IMR-90 (cell line): Measurements from ENCODE around the gene UBXN2A. TPM values are rescaled to one million over a fixed set of nuclear protein-coding genes. Genes with fewer than 3 reads are reported as not detected.

Experiments
- ATAC-seq: fragments of 200-7000 bp; cut with Tn5 transposase; 2 replicates; pipeline ENCODE4 v1.9.1; 2020; ENCODE audit warnings: low read depth, mild to moderate bottlenecking, moderate library complexity
- BruUV-seq: library from RNA; stranded (reverse); fragments of 400-500 nt; replicated peaks from 2 replicates; lab custom pipeline; 2021; lab: Mats Ljungman, UMichigan
- CTCF ChIA-PET: fragments of 300-600 bp; formaldehyde crosslinking; extraction: SDS; loops from one replicate; lab custom pipeline; 2021; ENCODE audit warnings: antibody characterized with exemption; lab: Yijun Ruan, JAX
- POLR2A ChIA-PET: fragments of 300-600 bp; sonication (Branson Sonifier 250); formaldehyde crosslinking; loops from one replicate; lab custom pipeline; 2022; ENCODE audit warnings: antibody characterized with exemption; ENCODE audit not compliant: unreplicated experiment; lab: Charles Lee
- DNase-seq: peaks from one replicate; pipeline ENCODE4 v3.0.0; 2013
- H2AFZ ChIP-seq: replicated peaks from 2 replicates; pipeline ENCODE3; 2013; ENCODE audit warnings: low read length, mild to moderate bottlenecking; ENCODE audit not compliant: poor library complexity
- H2AK5ac ChIP-seq: 2 replicates; pipeline ENCODE4 v1.6.1; 2013; ENCODE audit warnings: low read depth, low read length, inconsistent platforms
- H2AK9ac ChIP-seq: replicated peaks from 2 replicates; pipeline ENCODE3; 2013; ENCODE audit warnings: mild to moderate bottlenecking, low read depth, low read length, moderate library complexity; ENCODE audit not compliant: poor library complexity
- H2BK120ac ChIP-seq: 2 replicates; pipeline ENCODE4 v1.6.1; 2013; ENCODE audit warnings: low read depth, low read length, inconsistent platforms
- H2BK15ac ChIP-seq: 3 replicates; pipeline ENCODE4 v1.6.1; 2013; ENCODE audit warnings: low read depth, low read length, inconsistent platforms
- H2BK20ac ChIP-seq: 2 replicates; pipeline ENCODE4 v1.6.1; 2013; ENCODE audit warnings: low read depth, mild to moderate bottlenecking, inconsistent platforms, low read length, moderate library complexity
- H2BK5ac ChIP-seq: 2 replicates; pipeline ENCODE4 v1.6.1; 2013; ENCODE audit warnings: mild to moderate bottlenecking, low read depth, low read length, inconsistent platforms; ENCODE audit not compliant: poor library complexity, severe bottlenecking
- H3K14ac ChIP-seq: replicated peaks from 2 replicates; pipeline ENCODE4 v1.6.1; 2013; ENCODE audit warnings: low read depth, low read length, inconsistent platforms
- H3K18ac ChIP-seq: 2 replicates; pipeline ENCODE4 v1.6.1; 2013; ENCODE audit warnings: low read depth, low read length, control low read depth
- H3K23ac ChIP-seq: 2 replicates; pipeline ENCODE4 v1.6.1; 2013; ENCODE audit warnings: low read depth, low read length, inconsistent platforms
- H3K27ac ChIP-seq: 2 replicates; pipeline ENCODE4 v1.5.1; 2013; ENCODE audit warnings: mild to moderate bottlenecking, control low read depth, low read length; ENCODE audit not compliant: insufficient read depth
- H3K27me3 ChIP-seq: 2 replicates; pipeline ENCODE4 v1.6.1; 2013; ENCODE audit warnings: low read length; ENCODE audit not compliant: control insufficient read depth, insufficient read depth
- H3K36me3 ChIP-seq: 2 replicates; pipeline ENCODE4 v1.6.1; 2013; ENCODE audit warnings: low read length, mixed read lengths; ENCODE audit not compliant: control insufficient read depth, insufficient read depth
- H3K4ac ChIP-seq: 2 replicates; pipeline ENCODE4 v1.6.1; 2013; ENCODE audit warnings: low read depth, low read length, inconsistent platforms
- H3K4me1 ChIP-seq: 2 replicates; pipeline ENCODE4 v1.6.1; 2013; ENCODE audit warnings: low read length, mixed read lengths; ENCODE audit not compliant: control insufficient read depth, insufficient read depth
- H3K4me2 ChIP-seq: 2 replicates; pipeline ENCODE4 v1.6.1; 2013; ENCODE audit warnings: low read depth, mild to moderate bottlenecking, control low read depth, low read length, moderate library complexity
- H3K4me3 ChIP-seq: 2 replicates; pipeline ENCODE4 v1.5.1; 2013; ENCODE audit warnings: low read depth, mild to moderate bottlenecking, control low read depth, low read length, moderate library complexity; ENCODE audit not compliant: insufficient read depth
- H3K56ac ChIP-seq: 2 replicates; pipeline ENCODE4 v1.6.1; 2013; ENCODE audit warnings: low read length, inconsistent platforms; ENCODE audit not compliant: insufficient read depth; ENCODE audit errors: extremely low read depth
- H3K79me1 ChIP-seq, 2 experiments: 2 replicates each; pipeline ENCODE4 v1.6.1; 2013; ENCODE audit warnings: low read length in 2 of 2, inconsistent platforms in 1 of 2, low read depth in 1 of 2
- H3K9ac ChIP-seq: 2 replicates; pipeline ENCODE4 v1.6.1; 2013; ENCODE audit warnings: low read depth, low read length, control low read depth
- H3K9me1 ChIP-seq: 2 replicates; pipeline ENCODE4 v1.6.1; 2013; ENCODE audit warnings: low read length, inconsistent platforms; ENCODE audit not compliant: insufficient read depth
- H3K9me3 ChIP-seq: 2 replicates; pipeline ENCODE4 v1.6.1; 2013; ENCODE audit warnings: low read length; ENCODE audit not compliant: control insufficient read depth, insufficient read depth
- H4K20me1 ChIP-seq: 2 replicates; pipeline ENCODE4 v1.6.1; 2013; ENCODE audit warnings: low read length, inconsistent platforms; ENCODE audit not compliant: insufficient read depth
- H4K5ac ChIP-seq: 2 replicates; pipeline ENCODE4 v1.6.1; 2013; ENCODE audit warnings: mild to moderate bottlenecking, low read depth, low read length, control low read depth
- H4K8ac ChIP-seq, 2 experiments: 2 replicates each; pipeline ENCODE4 v1.6.1; 2013; ENCODE audit warnings: low read depth in 2 of 2, low read length in 2 of 2, control low read depth in 1 of 2, inconsistent platforms in 1 of 2
- H4K91ac ChIP-seq: 2 replicates; pipeline ENCODE4 v1.6.1; 2013; ENCODE audit warnings: low read depth, low read length, inconsistent platforms; ENCODE audit not compliant: insufficient read depth
- BHLHE40 ChIP-seq: fragments of 150-350 bp; IDR thresholded peaks from 2 replicates; pipeline ENCODE4 v1.6.1; 2016; ENCODE audit warnings: mild to moderate bottlenecking, low read depth, low read length
- CEBPB ChIP-seq: IDR thresholded peaks from 2 replicates; pipeline ENCODE4 v1.6.1; 2012; ENCODE audit warnings: low read depth, low read length, improper control_type of control experiment
- CHD1 ChIP-seq: IDR thresholded peaks from 2 replicates; pipeline ENCODE4 v1.6.1; 2012; ENCODE audit warnings: low read depth, low read length, improper control_type of control experiment
- FOS ChIP-seq: fragments of 150-350 bp; IDR thresholded peaks from 2 replicates; pipeline ENCODE4 v1.6.1; 2016; ENCODE audit warnings: low read depth, low read length
- MAFK ChIP-seq: IDR thresholded peaks from 2 replicates; pipeline ENCODE4 v1.6.1; 2012; ENCODE audit warnings: low read depth, low read length, improper control_type of control experiment
- MAZ ChIP-seq: IDR thresholded peaks from 2 replicates; pipeline ENCODE4 v1.6.1; 2012; ENCODE audit warnings: low read depth, mild to moderate bottlenecking, low read length, improper control_type of control experiment, moderate library complexity, borderline replicate concordance
- MXI1 ChIP-seq: IDR thresholded peaks from 2 replicates; pipeline ENCODE4 v1.6.1; 2012; ENCODE audit warnings: low read depth, mild to moderate bottlenecking, low read length, moderate library complexity, borderline replicate concordance
- NFE2L2 ChIP-seq: fragments of 150-350 bp; IDR thresholded peaks from 2 replicates; pipeline ENCODE4 v1.6.1; 2016; ENCODE audit warnings: low read depth, mild to moderate bottlenecking, low read length
- POLR2A ChIP-seq: IDR thresholded peaks from 2 replicates; pipeline ENCODE4 v1.6.1; 2012; ENCODE audit warnings: mild to moderate bottlenecking, low read depth, low read length
- RAD21 ChIP-seq: IDR thresholded peaks from 2 replicates; pipeline ENCODE4 v1.6.1; 2012; ENCODE audit warnings: low read length, improper control_type of control experiment
- RCOR1 ChIP-seq: IDR thresholded peaks from 2 replicates; pipeline ENCODE4 v1.6.1; 2012; ENCODE audit warnings: mild to moderate bottlenecking, low read length, improper control_type of control experiment; ENCODE audit not compliant: insufficient replicate concordance
- RFX5 ChIP-seq: IDR thresholded peaks from 2 replicates; pipeline ENCODE4 v1.8.0; 2012; ENCODE audit warnings: low read depth, mild to moderate bottlenecking, low read length, moderate library complexity
- SMC3 ChIP-seq: fragments of 150-350 bp; IDR thresholded peaks from 2 replicates; pipeline ENCODE4 v1.6.1; 2016; ENCODE audit warnings: low read depth, mild to moderate bottlenecking, antibody characterized with exemption, low read length, moderate library complexity
- dilution Hi-C: fragments of 300-500 bp; cut with HindIII; formaldehyde crosslinking; loops from one replicate; pipeline ENCODE4 v1.14.3; 2018; ENCODE audit warnings: low sequenced_read_pairs; ENCODE audit not compliant: unreplicated experiment
- in situ Hi-C: fragments of 300-500 bp; cut with MboI; formaldehyde crosslinking; loops from 3 replicates; pipeline ENCODE4 v1.14.3; 2019; ENCODE audit warnings: low sequenced_read_pairs, inconsistent platforms, mixed read lengths
- intact Hi-C: fragments of 100-400 bp; cut with micrococcal nuclease; formaldehyde crosslinking; loops from 2 replicates; pipeline ENCODE4 v1.10.0; 2022
- polyA plus RNA-seq, 3 experiments: library from polyadenylated mRNA; depleted of rRNA; stranded (reverse); fragments of >200 nt; gene quantifications; 2 replicates each; pipeline ENCODE4 v1.2.3, GENCODE V29; 2012; ENCODE audit warnings: low replicate concordance in 1 of 3
- total RNA-seq: library from RNA; depleted of rRNA; stranded (reverse); fragments of >200 nt; gene quantifications from 2 replicates; pipeline ENCODE4 v1.2.3, GENCODE V29; 2012
- TF ChIP-seq, protein P1 (sequence below): fragments of 150-350 bp; IDR thresholded peaks from 2 replicates; pipeline ENCODE4 v1.6.1; 2017; ENCODE audit warnings: mild to moderate bottlenecking, antibody characterized with exemption, low read length, low read depth
- TF ChIP-seq, protein P2 (sequence below): conservative IDR thresholded peaks from 2 replicates; pipeline ENCODE4 v1.5.1; 2012; ENCODE audit warnings: mild to moderate bottlenecking, low read depth, low read length, improper control_type of control experiment
- TF ChIP-seq, protein P3 (sequence below): fragments of 150-350 bp; IDR thresholded peaks from 2 replicates; pipeline ENCODE4 v1.6.1; 2016; ENCODE audit warnings: low read depth, mild to moderate bottlenecking, low read length, moderate library complexity, borderline replicate concordance

Gene UBXN2A
- total and polyA plus RNA-seq, 2 of the 4 experiments (the other 2 are of a cell fraction) = 4.6 to 7.7 TPM

DNA sequence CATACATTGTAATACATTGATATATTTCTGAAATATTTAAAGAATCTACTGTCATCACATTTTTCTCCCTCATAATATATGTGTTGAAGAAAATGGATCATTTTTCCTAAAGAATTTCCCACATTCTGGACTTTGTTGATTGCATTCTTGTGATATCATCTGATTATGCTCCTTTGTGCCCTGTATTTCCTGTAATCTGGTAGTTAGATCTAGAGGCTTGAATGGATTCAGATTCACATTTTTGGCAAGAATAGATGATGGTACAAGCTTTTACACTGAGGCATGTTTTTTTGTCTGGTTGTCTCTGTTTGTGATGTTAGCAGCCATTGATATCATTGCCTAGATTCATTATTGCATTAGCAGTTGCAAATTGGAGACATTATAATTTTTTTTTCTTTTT lies 13.4 kb downstream of the UBXN2A start:
- no TSS peak for BruUV-seq
- no peak overlapping the region for H3K23ac ChIP-seq
- no peaks in the 10 kb centered on the region for H3K27me3 ChIP-seq
- peaks cover 8% of the 10 kb centered on the region for H3K9me1 ChIP-seq
- intact Hi-C loops = no loop called here
- H3K79me1 ChIP-seq = peaks cover 23 to 45% of the 10 kb centered on the region in 2 experiments
- H3K18ac ChIP-seq = no peak overlapping the region
- no peak overlapping the region for H4K5ac ChIP-seq
- no peak overlapping the region for H2AFZ ChIP-seq
- H4K91ac ChIP-seq = no peak overlapping the region
- H3K36me3 ChIP-seq = no peaks in the 10 kb centered on the region
- dilution Hi-C loops = no loop called here
- peaks cover 2% of the 10 kb centered on the region; the same call in 1 of the 2 replicates for H3K4me1 ChIP-seq
- H2BK120ac ChIP-seq = no peak overlapping the region
- no peak overlapping the region for H3K4me2 ChIP-seq
- ATAC-seq (no peak), DNase-seq (no peak)
- ChIA-PET CTCF (no interaction called here), POLR2A (no interaction called here)
- TF ChIP-seq CEBPB (no peak), RCOR1 (no peak), BHLHE40 (no peak), NFE2L2 (no peak), FOS (no peak), POLR2A (no peak), CHD1 (no peak), RAD21 (no peak), MXI1 (no peak), MAZ (no peak), RFX5 (no peak), SMC3 (no peak), MAFK (no peak)
- TF ChIP-seq, protein P1, sequence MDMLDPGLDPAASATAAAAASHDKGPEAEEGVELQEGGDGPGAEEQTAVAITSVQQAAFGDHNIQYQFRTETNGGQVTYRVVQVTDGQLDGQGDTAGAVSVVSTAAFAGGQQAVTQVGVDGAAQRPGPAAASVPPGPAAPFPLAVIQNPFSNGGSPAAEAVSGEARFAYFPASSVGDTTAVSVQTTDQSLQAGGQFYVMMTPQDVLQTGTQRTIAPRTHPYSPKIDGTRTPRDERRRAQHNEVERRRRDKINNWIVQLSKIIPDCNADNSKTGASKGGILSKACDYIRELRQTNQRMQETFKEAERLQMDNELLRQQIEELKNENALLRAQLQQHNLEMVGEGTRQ = no peak
- TF ChIP-seq, protein P2, sequence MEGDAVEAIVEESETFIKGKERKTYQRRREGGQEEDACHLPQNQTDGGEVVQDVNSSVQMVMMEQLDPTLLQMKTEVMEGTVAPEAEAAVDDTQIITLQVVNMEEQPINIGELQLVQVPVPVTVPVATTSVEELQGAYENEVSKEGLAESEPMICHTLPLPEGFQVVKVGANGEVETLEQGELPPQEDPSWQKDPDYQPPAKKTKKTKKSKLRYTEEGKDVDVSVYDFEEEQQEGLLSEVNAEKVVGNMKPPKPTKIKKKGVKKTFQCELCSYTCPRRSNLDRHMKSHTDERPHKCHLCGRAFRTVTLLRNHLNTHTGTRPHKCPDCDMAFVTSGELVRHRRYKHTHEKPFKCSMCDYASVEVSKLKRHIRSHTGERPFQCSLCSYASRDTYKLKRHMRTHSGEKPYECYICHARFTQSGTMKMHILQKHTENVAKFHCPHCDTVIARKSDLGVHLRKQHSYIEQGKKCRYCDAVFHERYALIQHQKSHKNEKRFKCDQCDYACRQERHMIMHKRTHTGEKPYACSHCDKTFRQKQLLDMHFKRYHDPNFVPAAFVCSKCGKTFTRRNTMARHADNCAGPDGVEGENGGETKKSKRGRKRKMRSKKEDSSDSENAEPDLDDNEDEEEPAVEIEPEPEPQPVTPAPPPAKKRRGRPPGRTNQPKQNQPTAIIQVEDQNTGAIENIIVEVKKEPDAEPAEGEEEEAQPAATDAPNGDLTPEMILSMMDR = no peak
- TF ChIP-seq, protein P3, sequence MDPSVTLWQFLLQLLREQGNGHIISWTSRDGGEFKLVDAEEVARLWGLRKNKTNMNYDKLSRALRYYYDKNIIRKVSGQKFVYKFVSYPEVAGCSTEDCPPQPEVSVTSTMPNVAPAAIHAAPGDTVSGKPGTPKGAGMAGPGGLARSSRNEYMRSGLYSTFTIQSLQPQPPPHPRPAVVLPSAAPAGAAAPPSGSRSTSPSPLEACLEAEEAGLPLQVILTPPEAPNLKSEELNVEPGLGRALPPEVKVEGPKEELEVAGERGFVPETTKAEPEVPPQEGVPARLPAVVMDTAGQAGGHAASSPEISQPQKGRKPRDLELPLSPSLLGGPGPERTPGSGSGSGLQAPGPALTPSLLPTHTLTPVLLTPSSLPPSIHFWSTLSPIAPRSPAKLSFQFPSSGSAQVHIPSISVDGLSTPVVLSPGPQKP = no peak
- H4K8ac ChIP-seq = no peak overlapping the region
- H2AK9ac ChIP-seq = no peak overlapping the region
- H3K27ac ChIP-seq = no peak overlapping the region
- no peak overlapping the region for H2BK20ac ChIP-seq
- no peak overlapping the region for H2BK15ac ChIP-seq
- no peak overlapping the region for H3K56ac ChIP-seq
- no peak overlapping the region for H3K4ac ChIP-seq
- H2AK5ac ChIP-seq = no peak overlapping the region
- H2BK5ac ChIP-seq = no peak overlapping the region
- no peak overlapping the region for H3K14ac ChIP-seq
- H3K9ac ChIP-seq = no peak overlapping the region
- peaks cover 7% of the 10 kb centered on the region; the same call in 1 of the 2 replicates for H4K20me1 ChIP-seq
- H3K9me3 ChIP-seq = no peaks in the 10 kb centered on the region
- H3K4me3 ChIP-seq = no peak overlapping the region
- in situ Hi-C loops = no loop called here
